Peyer's patch (tissue), 4 donors: ENCODE results near the gene BRSK1.

ENCODE experiments used
- POLR2A ChIP-seq, 2 donors: fragments of 450-650 bp; IDR thresholded peaks; one replicate each; pipeline ENCODE4 v1.5.1; 2017; ENCODE audit warnings: antibody characterized with exemption in 2 of 2, mild to moderate bottlenecking in 2 of 2, moderate library complexity in 2 of 2
- TF ChIP-seq, protein P1 (sequence below), 6 experiments: fragments of 450-650 bp in 4 of 6; fragments of 200-600 bp in 2 of 6; sonication (generic) in 1 of 6; IDR thresholded peaks; one replicate each; pipeline ENCODE4 v1.5.1; 2017 to 2019; ENCODE audit warnings: antibody characterized with exemption in 6 of 6, mild to moderate bottlenecking in 3 of 6, moderate library complexity in 1 of 6

DNA sequence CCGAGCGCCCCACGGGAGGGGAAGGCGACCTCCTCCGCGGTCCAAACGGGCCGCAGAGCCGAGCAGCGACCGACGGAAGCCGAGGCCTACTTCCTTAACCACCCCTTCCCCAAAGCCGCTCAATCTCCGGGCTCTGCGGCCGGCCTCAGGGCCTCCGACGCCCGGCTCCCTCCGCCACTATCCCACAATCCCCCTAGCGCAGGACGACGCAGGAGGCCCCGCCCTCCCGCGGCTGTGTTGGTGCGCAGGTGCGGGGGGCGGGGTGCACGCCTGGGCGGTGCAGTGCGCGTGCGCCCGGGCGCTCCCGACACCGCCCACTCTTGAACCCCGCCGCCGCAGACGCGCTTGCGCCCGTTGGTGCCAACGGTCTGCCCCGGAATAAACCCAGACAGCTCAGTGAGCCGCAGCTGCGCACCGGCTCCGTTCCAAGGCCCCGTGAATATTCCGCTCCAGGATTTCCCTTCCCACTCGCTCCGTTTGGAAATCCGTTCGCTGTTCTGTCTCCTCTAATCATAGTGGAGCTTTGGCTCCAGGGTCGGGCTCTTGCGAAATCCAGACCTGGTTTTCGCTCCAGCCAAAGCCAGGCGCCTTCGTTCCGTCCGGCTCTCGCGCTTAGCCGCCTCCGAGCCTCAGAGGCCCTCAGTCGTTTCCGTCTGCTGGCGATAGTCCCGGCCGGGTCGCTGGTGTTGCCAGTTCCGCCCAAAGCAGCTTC, 24.8 kb upstream of the BRSK1 start, which contains the start of gene PPP6R1:
- TF ChIP-seq, protein P1, sequence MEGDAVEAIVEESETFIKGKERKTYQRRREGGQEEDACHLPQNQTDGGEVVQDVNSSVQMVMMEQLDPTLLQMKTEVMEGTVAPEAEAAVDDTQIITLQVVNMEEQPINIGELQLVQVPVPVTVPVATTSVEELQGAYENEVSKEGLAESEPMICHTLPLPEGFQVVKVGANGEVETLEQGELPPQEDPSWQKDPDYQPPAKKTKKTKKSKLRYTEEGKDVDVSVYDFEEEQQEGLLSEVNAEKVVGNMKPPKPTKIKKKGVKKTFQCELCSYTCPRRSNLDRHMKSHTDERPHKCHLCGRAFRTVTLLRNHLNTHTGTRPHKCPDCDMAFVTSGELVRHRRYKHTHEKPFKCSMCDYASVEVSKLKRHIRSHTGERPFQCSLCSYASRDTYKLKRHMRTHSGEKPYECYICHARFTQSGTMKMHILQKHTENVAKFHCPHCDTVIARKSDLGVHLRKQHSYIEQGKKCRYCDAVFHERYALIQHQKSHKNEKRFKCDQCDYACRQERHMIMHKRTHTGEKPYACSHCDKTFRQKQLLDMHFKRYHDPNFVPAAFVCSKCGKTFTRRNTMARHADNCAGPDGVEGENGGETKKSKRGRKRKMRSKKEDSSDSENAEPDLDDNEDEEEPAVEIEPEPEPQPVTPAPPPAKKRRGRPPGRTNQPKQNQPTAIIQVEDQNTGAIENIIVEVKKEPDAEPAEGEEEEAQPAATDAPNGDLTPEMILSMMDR (IDR thresholded peaks at IDR 0.05), result peak in 2 of 6 experiments; percentile 2 to 41
- TF ChIP-seq POLR2A (IDR thresholded peaks at IDR 0.05), result peak; percentile 87 to 89
